ENCODE data around the gene NCDN.

- TF ChIP-seq CTCF (IDR thresholded peaks at IDR 0.05) (no peak), POLR2A (IDR thresholded peaks at IDR 0.05) (no peak)
Measured at GRCh38 chr1:35507947-35508346, 49.7 kb upstream of the NCDN start.
